Caco-2 (cell line): ENCODE data around the gene SOX6. TPM values are rescaled to one million over a fixed set of nuclear protein-coding genes. Genes with fewer than 3 reads are reported as not detected.

Source experiments
- BruUV-seq: library from RNA; stranded (reverse); fragments of 400-500 nt; replicated peaks from 2 replicates; lab custom pipeline; 2021; lab: Mats Ljungman, UMichigan
- CTCF ChIA-PET: fragments of 300-600 bp; sonication (Branson Sonifier 250); formaldehyde crosslinking; loops from one replicate; lab custom pipeline; 2022; ENCODE audit warnings: antibody characterized with exemption; lab: Charles Lee
- POLR2A ChIA-PET: fragments of 300-600 bp; sonication (Branson Sonifier 250); formaldehyde crosslinking; loops from one replicate; lab custom pipeline; 2022; ENCODE audit warnings: antibody characterized with exemption; lab: Charles Lee
- DNase-seq, 2 experiments: peaks; one replicate each; pipeline versions ENCODE4 v3.0.0 to v3.0.0-alpha.2; 2020 to 2022
- H3K27me3 ChIP-seq: replicated peaks from 2 replicates; pipeline ENCODE4 v1.6.0; 2011; ENCODE audit warnings: low read length; ENCODE audit not compliant: control insufficient read depth, insufficient read depth
- H3K36me3 ChIP-seq: 2 replicates; pipeline ENCODE4 v1.5.1; 2011; ENCODE audit warnings: low read length; ENCODE audit not compliant: control insufficient read depth, insufficient read depth
- H3K4me1 ChIP-seq: fragments of 250-450 bp; sonication (Bioruptor Pico); 2 replicates; pipeline ENCODE4 v1.5.1; 2020; ENCODE audit warnings: mild to moderate bottlenecking
- H3K4me3 ChIP-seq: 2 replicates; pipeline ENCODE4 v1.5.1; 2011; ENCODE audit warnings: low read depth, mild to moderate bottlenecking, control low read depth, low read length
- H3K9me3 ChIP-seq: fragments of 250-450 bp; sonication (Bioruptor Pico); 2 replicates; pipeline ENCODE4 v1.5.1; 2020; ENCODE audit warnings: mild to moderate bottlenecking, moderate library complexity
- H3K27ac Mint-ChIP-seq: one replicate; pipeline ENCODE4 v1.8.0; 2022; ENCODE audit warnings: mixed read lengths; ENCODE audit not compliant: unreplicated experiment
- H3K27me3 Mint-ChIP-seq: one replicate; pipeline ENCODE4 v1.8.0; 2022; ENCODE audit warnings: mixed read lengths; ENCODE audit not compliant: insufficient read depth, unreplicated experiment
- H3K36me3 Mint-ChIP-seq: one replicate; pipeline ENCODE4 v1.8.0; 2022; ENCODE audit warnings: mild to moderate bottlenecking, mixed read lengths; ENCODE audit not compliant: insufficient read depth, unreplicated experiment
- H3K4me1 Mint-ChIP-seq: one replicate; pipeline ENCODE4 v1.8.0; 2022; ENCODE audit warnings: low read depth, mixed read lengths; ENCODE audit not compliant: unreplicated experiment
- H3K4me3 Mint-ChIP-seq: one replicate; pipeline ENCODE4 v1.8.0; 2022; ENCODE audit warnings: mild to moderate bottlenecking, moderate library complexity, mixed read lengths; ENCODE audit not compliant: unreplicated experiment
- H3K9me3 Mint-ChIP-seq: one replicate; pipeline ENCODE4 v1.8.0; 2022; ENCODE audit warnings: mixed read lengths; ENCODE audit not compliant: unreplicated experiment
- intact Hi-C: fragments of 100-400 bp; cut with micrococcal nuclease; formaldehyde crosslinking; loops from one replicate; pipeline ENCODE4 v1.10.0; 2022; ENCODE audit not compliant: unreplicated experiment
- total RNA-seq: library from RNA; stranded (reverse); gene quantifications from 2 replicates; pipeline ENCODE4 v1.2.3, GENCODE V29; 2022
- TF ChIP-seq, protein P1 (sequence below), 2 experiments: fragments of 200-600 bp in 1 of 2; IDR thresholded peaks; 1 replicate in 1 of 2; 2 replicates in 1 of 2; pipeline versions ENCODE4 v1.5.1 to v1.8.0; 2011 to 2022; ENCODE audit warnings: antibody characterized with exemption in 1 of 2, control low read depth in 1 of 2, inconsistent platforms in 1 of 2, low read depth in 1 of 2, low read length in 1 of 2, mild to moderate bottlenecking in 1 of 2, moderate library complexity in 1 of 2; ENCODE audit not compliant: insufficient read depth in 1 of 2, severe bottlenecking in 1 of 2, unreplicated experiment in 1 of 2

SOX6 gene
- total RNA-seq, 1 experiment from 2014 or later = 10.8 TPM

DNA sequence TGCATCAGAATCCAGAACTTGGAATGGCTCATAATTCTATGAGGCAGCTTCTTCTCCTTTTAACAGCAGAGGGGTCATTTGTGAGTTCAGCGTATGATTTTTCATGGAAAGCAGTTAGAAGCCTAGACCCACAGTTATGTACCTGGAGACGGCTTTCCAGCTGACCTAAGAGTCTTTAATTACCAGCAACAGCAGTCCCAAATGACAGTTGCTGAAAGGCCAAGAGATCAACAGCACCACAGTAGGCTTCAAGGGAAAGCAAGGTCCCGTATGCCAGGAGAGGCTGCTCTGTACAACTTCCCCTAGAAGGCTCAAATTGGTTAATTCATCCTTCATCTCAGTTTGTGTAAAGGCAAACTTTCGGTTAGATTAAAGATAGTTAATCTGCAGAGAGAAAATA lies 363.0 kb downstream of the SOX6 start:
- H3K27ac Mint-ChIP-seq = no peak overlapping the region
- H3K27me3 ChIP-seq = no peaks in the 10 kb centered on the region
- no peak overlapping the region for H3K4me3 ChIP-seq
- no peaks in the 10 kb centered on the region for H3K27me3 Mint-ChIP-seq
- no peaks in the 10 kb centered on the region for H3K36me3 Mint-ChIP-seq
- no peak overlapping the region for H3K4me3 Mint-ChIP-seq
- ChIA-PET POLR2A (no interaction called here), CTCF (no interaction called here)
- intact Hi-C loops = no loop called here
- BruUV-seq = no TSS peak
- H3K36me3 ChIP-seq = no peaks in the 10 kb centered on the region
- TF ChIP-seq, protein P1, sequence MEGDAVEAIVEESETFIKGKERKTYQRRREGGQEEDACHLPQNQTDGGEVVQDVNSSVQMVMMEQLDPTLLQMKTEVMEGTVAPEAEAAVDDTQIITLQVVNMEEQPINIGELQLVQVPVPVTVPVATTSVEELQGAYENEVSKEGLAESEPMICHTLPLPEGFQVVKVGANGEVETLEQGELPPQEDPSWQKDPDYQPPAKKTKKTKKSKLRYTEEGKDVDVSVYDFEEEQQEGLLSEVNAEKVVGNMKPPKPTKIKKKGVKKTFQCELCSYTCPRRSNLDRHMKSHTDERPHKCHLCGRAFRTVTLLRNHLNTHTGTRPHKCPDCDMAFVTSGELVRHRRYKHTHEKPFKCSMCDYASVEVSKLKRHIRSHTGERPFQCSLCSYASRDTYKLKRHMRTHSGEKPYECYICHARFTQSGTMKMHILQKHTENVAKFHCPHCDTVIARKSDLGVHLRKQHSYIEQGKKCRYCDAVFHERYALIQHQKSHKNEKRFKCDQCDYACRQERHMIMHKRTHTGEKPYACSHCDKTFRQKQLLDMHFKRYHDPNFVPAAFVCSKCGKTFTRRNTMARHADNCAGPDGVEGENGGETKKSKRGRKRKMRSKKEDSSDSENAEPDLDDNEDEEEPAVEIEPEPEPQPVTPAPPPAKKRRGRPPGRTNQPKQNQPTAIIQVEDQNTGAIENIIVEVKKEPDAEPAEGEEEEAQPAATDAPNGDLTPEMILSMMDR (IDR thresholded peaks at IDR 0.05; ENCODE audit: insufficient read depth in 1 of 2, low read depth in 1 of 2, low read length in 1 of 2, severe bottlenecking in 1 of 2, unreplicated experiment in 1 of 2) = no peak
- no peak for DNase-seq
- H3K4me1 ChIP-seq = no peaks in the 10 kb centered on the region
- no peaks in the 10 kb centered on the region for H3K9me3 ChIP-seq
- no peaks in the 10 kb centered on the region for H3K9me3 Mint-ChIP-seq
- H3K4me1 Mint-ChIP-seq = peaks cover 9% of the 10 kb centered on the region

DNA sequence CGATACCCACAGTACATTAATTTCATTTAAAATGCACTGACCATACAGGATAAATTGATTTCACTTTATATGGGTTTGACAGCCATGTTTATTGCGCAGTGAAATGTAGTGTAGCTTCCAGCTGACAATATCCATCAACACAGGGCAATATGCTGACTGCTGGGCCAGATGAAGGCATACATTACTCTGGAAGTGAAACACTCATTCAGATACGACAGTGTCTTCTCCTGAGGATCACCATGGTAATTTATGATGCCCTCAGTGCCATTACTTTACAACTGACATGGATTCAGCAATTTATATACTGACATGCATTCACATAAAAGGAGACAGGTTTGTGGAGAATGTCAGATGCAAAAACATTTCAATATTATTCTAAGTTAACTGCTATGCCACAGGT lies 365.1 kb downstream of the SOX6 start:
- intact Hi-C loops = no loop called here
- CTCF ChIA-PET = no interaction called here
- H3K36me3 ChIP-seq = no peaks in the 10 kb centered on the region
- H3K27me3 Mint-ChIP-seq = no peaks in the 10 kb centered on the region
- no peaks in the 10 kb centered on the region for H3K27me3 ChIP-seq
- POLR2A ChIA-PET = no interaction called here
- no peaks in the 10 kb centered on the region for H3K9me3 Mint-ChIP-seq
- H3K9me3 ChIP-seq = no peaks in the 10 kb centered on the region
- BruUV-seq = no TSS peak
- H3K36me3 Mint-ChIP-seq = no peaks in the 10 kb centered on the region
- H3K27ac Mint-ChIP-seq = no peak overlapping the region
- no peak for DNase-seq
- no peak overlapping the region for H3K4me3 ChIP-seq
- H3K4me1 ChIP-seq = no peaks in the 10 kb centered on the region
- peaks cover 9% of the 10 kb centered on the region for H3K4me1 Mint-ChIP-seq
- TF ChIP-seq, protein P1 (IDR thresholded peaks at IDR 0.05; ENCODE audit: insufficient read depth in 1 of 2, low read depth in 1 of 2, low read length in 1 of 2, severe bottlenecking in 1 of 2, unreplicated experiment in 1 of 2) = no peak
- H3K4me3 Mint-ChIP-seq = no peak overlapping the region

DNA sequence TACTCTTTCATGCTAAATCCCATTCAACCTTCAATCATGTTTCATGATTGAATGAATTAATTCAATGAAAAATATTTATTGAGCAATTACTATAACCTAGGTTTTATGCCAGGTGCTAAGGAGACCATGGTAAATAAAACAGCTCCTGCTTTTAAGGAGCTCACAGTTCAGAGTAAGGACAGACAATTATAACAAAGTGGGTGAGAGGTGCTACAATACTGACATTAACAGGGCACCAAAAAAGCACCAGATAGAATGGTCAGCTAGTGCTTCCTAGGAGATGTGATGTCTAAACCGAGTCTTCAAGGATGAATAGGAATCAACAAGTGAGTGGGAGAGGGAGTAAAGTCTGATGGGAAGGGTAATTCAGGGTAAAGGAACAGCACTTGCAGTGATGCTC lies 366.7 kb downstream of the SOX6 start:
- no peaks in the 10 kb centered on the region for H3K9me3 ChIP-seq
- TF ChIP-seq, protein P1 (IDR thresholded peaks at IDR 0.05; ENCODE audit: insufficient read depth in 1 of 2, low read depth in 1 of 2, low read length in 1 of 2, severe bottlenecking in 1 of 2, unreplicated experiment in 1 of 2) = no peak
- intact Hi-C loops = loop anchor here (10.0 kb wide), 1 partner anchor 135 kb away; no protein-coding TSS in a partner anchor
- no TSS peak for BruUV-seq
- ChIA-PET POLR2A (no interaction called here), CTCF (interaction anchor here (0.5 kb wide), 1 partner anchor 72 kb away, joined by 3 read pairs; no protein-coding TSS in a partner anchor)
- no peaks in the 10 kb centered on the region for H3K27me3 ChIP-seq
- no peak for DNase-seq
- H3K36me3 ChIP-seq = no peaks in the 10 kb centered on the region
- Mint-ChIP-seq H3K4me1 (no peaks in the 10 kb centered on the region), H3K27ac (no peak overlapping the region), H3K27me3 (no peaks in the 10 kb centered on the region), H3K36me3 (no peaks in the 10 kb centered on the region), H3K9me3 (no peaks in the 10 kb centered on the region), H3K4me3 (no peak overlapping the region)
- no peak overlapping the region for H3K4me3 ChIP-seq
- H3K4me1 ChIP-seq = no peaks in the 10 kb centered on the region
